Measurements from ENCODE around the gene SMIM1. TPM values are rescaled to one million over a fixed set of nuclear protein-coding genes. Genes with fewer than 3 reads are reported as not detected.
"Not testable (repeated sequence)": the region's sequence is repeated elsewhere in the genome, so short reads cannot be mapped to it uniquely, and the experiment has no call there.

SMIM1 gene
- total RNA-seq, 1 experiment from 2014 or later, result 29.9 TPM

GRCh38 chr1:3748316-3748900 lies 24.1 kb upstream of the SMIM1 start:
- DNase-seq (ENCODE audit: low read depth); in situ Hi-C loops (cut with HindIII; ENCODE audit: low pct_unique_long_range_greater_than_20kb, low sequenced_read_pairs): not testable (repeated sequence)

- in situ Hi-C loops (cut with HindIII; ENCODE audit: low pct_unique_long_range_greater_than_20kb, low sequenced_read_pairs), result no loop called here
- DNase-seq (ENCODE audit: low read depth), result no peak
These were observed 23.0 kb upstream of the SMIM1 start for GRCh38 chr1:3749512-3749911.

- no peak for DNase-seq (ENCODE audit: low read depth)
- in situ Hi-C loops (cut with HindIII; ENCODE audit: low pct_unique_long_range_greater_than_20kb, low sequenced_read_pairs), result no loop called here
These were observed 21.8 kb upstream of the SMIM1 start for GRCh38 chr1:3750741-3751140.

- in situ Hi-C loops (cut with HindIII; ENCODE audit: low pct_unique_long_range_greater_than_20kb, low sequenced_read_pairs), result no loop called here
- DNase-seq (ENCODE audit: low read depth), result no peak
These were observed 20.1 kb upstream of the SMIM1 start, which contains the start of gene CCDC27 for GRCh38 chr1:3752400-3752945. CCDC27 (plus strand) TSS chr1:3752450; CDS start chr1:3752482, 32 bp downstream.

- DNase-seq (ENCODE audit: low read depth), result no peak
- in situ Hi-C loops (cut with HindIII; ENCODE audit: low pct_unique_long_range_greater_than_20kb, low sequenced_read_pairs), result no loop called here
These were observed 18.7 kb upstream of the SMIM1 start for GRCh38 chr1:3753656-3754454.

- DNase-seq (ENCODE audit: low read depth), result no peak
- in situ Hi-C loops (cut with HindIII; ENCODE audit: low pct_unique_long_range_greater_than_20kb, low sequenced_read_pairs), result no loop called here
These were observed 16.2 kb upstream of the SMIM1 start for GRCh38 chr1:3756394-3756793.

- in situ Hi-C loops (cut with HindIII; ENCODE audit: low pct_unique_long_range_greater_than_20kb, low sequenced_read_pairs), result no loop called here
- DNase-seq (ENCODE audit: low read depth), result no peak
These were observed 13.4 kb upstream of the SMIM1 start for GRCh38 chr1:3759164-3759563.

- in situ Hi-C loops (cut with HindIII; ENCODE audit: low pct_unique_long_range_greater_than_20kb, low sequenced_read_pairs), result no loop called here
- no peak for DNase-seq (ENCODE audit: low read depth)
These were observed 12.8 kb upstream of the SMIM1 start for GRCh38 chr1:3759796-3760195.

- in situ Hi-C loops (cut with HindIII; ENCODE audit: low pct_unique_long_range_greater_than_20kb, low sequenced_read_pairs), result no loop called here
- no peak for DNase-seq (ENCODE audit: low read depth)
These were observed 11.1 kb upstream of the SMIM1 start for GRCh38 chr1:3761296-3762010.

GRCh38 chr1:3762151-3762872 lies 10.2 kb upstream of the SMIM1 start:
- in situ Hi-C loops (cut with HindIII; ENCODE audit: low pct_unique_long_range_greater_than_20kb, low sequenced_read_pairs), result no loop called here
- DNase-seq (ENCODE audit: low read depth), result no peak

GRCh38 chr1:3762873-3763228 lies 9.7 kb upstream of the SMIM1 start:
- no peak for DNase-seq (ENCODE audit: low read depth)
- in situ Hi-C loops (cut with HindIII; ENCODE audit: low pct_unique_long_range_greater_than_20kb, low sequenced_read_pairs), result no loop called here

GRCh38 chr1:3763351-3764125 lies 9.0 kb upstream of the SMIM1 start:
- in situ Hi-C loops (cut with HindIII; ENCODE audit: low pct_unique_long_range_greater_than_20kb, low sequenced_read_pairs), result no loop called here
- no peak for DNase-seq (ENCODE audit: low read depth)

- DNase-seq (ENCODE audit: low read depth), result no peak
- in situ Hi-C loops (cut with HindIII; ENCODE audit: low pct_unique_long_range_greater_than_20kb, low sequenced_read_pairs), result no loop called here
These were observed 5.1 kb upstream of the SMIM1 start for GRCh38 chr1:3767328-3767925.

- in situ Hi-C loops (cut with HindIII; ENCODE audit: low pct_unique_long_range_greater_than_20kb, low sequenced_read_pairs), result no loop called here
- no peak for DNase-seq (ENCODE audit: low read depth)
These were observed 3.6 kb upstream of the SMIM1 start for GRCh38 chr1:3768811-3769390.

- no peak for DNase-seq (ENCODE audit: low read depth)
- in situ Hi-C loops (cut with HindIII; ENCODE audit: low pct_unique_long_range_greater_than_20kb, low sequenced_read_pairs), result no loop called here
These were observed 2.3 kb upstream of the SMIM1 start for GRCh38 chr1:3770047-3770765.
